Fibroblast of peridontal ligament (primary cell): Measurements from ENCODE around the gene GIPC2.
A peak's percentile ranks its signal among the peaks of the same experiment; 100 is the strongest.
"Not testable (repeated sequence)": the region's sequence is repeated elsewhere in the genome, so short reads cannot be mapped to it uniquely, and the experiment has no call there.

Source experiments
- DNase-seq: peaks from one replicate; pipeline ENCODE4 v3.0.0-alpha.2; 2010; ENCODE audit errors: extremely low read depth

Gene GIPC2

DNA sequence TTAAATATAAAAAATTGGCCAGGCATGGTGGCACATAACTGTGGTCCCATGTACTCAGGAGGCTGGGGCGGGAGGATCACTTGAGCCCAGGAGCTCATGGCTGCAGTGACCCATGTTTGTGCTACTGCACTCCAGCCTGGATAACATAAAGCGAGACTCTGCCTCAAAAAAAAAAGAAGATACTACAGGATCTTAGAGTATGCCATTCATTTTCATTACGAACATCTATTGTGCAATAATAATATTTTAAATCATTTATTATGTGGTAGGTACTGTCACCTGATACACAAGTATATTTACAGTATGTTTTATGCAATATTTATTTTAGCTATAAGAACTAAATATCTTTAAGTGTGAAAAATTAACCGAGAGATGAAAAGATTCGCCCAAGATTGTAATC is 9.3 kb upstream of the GIPC2 start:
- no peak for DNase-seq

DNA sequence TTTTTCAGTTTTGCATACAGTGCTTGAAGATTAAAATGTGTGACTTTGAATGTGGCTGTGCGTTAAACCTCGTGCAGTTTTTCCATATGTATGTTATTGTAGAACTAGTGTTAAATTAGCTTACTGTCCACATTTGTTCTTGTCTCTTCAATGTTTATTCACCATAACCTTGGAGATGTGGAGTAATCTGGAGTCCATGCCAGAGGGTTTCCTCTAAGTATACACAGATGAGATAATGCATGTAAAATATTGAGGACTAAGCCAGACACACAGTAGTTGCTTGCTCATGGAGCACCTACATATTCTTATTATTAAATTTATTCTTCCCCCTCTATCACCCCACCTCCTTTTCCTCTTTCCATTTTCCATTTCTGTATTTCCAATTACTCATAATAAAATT is 7.7 kb upstream of the GIPC2 start:
- peak; percentile 61 for DNase-seq

DNA sequence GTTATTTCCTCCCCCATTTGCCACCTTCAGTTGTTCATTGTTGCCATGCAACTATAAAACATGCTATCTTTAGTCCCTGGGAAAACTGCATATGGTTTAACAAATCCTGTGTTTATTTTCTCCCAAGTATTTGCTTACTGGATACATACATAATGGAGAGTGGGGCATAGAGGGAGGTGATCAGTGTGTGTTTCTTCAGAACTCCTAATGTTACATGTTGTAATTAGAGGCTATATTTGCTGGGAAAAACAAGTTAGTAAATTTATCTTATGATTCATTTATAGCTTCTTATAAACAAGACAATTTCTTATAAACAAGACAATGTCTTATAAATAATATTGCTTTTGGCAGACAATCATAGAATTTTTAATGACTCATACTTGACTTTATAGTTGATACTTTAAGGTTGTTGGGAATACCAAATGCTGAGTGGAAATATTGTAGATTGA is 7.3 kb upstream of the GIPC2 start:
- peak; percentile 46 for DNase-seq

DNA sequence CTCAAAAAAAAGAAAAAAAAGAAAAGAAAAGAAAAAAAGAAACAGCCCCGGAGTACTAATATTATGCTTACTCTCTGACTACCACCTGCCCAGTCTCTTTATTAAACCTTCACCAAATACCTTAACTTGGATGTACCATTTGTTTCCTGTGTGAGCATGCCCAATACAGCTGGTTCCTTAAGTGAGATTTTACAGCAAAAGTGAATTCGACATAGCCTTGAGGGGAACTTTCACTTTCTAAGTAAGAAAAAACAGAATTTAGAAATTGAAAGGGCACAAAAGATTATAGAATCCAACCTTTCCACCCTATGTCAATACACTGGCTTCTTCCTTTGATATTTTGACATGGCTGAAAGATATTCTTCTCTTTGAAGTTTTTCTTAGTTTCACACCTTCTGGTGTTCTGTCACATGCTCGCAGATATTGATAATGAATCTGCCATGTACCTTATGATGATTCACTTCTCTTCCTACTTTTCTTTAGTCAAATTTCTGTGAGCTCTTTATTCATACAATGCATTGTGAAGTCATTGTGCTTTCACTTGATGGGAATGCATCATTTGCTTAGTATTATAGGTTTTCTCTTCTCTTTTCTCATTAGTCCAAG is 5.2 kb upstream of the GIPC2 start:
- peak; percentile 26 for DNase-seq

DNA sequence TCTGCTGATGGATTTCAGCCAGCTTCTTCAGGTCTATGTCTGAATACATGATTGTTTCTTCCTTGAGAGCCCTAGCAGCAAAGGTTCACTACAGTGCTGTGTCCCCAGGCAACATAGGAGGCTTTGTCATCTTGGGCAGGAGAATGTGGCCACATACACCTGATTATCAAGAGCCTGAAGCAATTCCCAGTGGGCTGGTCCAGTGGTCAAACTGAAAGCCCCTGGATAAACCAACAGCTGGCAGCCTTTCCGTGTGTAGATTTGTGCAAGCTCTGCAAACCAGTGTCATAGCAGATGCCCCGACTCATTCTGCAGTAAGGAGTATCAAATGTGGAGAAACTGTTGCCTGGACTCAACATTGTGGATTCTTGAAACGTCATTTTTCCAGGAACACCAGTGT is 2.3 kb upstream of the GIPC2 start:
- DNase-seq = no peak

DNA sequence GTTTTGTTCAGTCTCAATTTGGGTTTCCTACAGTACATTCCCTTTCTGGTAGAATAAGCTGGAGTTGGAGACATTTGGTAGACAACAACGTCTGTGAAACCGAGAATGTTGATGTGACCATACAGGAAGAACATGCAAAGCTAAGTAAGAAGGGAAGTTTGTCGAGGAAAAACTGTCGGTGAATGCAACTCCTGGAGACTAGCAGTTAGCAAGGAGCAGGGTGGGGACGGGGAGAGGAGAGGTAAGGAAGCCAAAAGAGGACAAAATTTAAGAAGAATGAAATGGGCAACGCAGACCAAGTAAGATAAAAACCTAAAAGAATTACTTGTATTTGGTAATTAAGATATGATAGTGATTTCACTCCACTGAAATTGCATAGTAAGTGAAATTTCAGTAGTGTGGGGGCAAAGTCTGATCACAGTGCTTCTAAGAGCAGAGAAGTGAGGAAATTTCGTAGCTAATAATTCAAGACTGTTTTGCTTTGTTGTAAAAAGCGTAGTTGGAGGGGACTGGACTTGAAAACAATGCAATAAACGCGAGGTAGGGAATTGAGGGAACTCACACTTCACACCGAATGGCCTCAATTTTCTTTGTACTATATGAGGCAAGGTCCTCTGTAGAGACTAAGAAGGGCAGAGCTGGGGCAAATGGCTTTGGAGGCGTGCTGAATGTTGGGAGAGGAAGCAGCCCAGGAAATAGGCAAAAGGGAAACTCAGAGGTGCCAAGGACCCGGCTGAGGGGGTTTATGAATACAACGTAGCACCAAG is 787 bp upstream of the GIPC2 start:
- DNase-seq = no peak

DNA sequence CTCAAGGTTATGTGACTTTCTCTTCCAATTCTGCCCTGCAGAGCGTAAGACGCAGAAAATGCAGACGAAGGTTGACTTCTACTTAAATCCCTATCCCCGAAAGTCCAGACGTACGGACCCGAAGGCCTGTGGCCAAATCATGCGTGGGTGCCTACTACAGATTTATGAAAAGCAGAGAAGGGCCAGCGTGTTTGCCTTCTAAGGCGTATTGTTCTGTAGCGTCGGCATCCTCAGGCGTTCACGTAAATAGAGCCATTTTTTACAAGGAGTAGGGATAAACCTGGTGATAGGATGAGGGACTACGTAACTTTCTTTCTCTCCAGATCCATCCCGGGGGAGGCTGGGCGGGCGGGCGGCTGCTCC is 222 bp upstream of the GIPC2 start:
- DNase-seq = no peak

DNA sequence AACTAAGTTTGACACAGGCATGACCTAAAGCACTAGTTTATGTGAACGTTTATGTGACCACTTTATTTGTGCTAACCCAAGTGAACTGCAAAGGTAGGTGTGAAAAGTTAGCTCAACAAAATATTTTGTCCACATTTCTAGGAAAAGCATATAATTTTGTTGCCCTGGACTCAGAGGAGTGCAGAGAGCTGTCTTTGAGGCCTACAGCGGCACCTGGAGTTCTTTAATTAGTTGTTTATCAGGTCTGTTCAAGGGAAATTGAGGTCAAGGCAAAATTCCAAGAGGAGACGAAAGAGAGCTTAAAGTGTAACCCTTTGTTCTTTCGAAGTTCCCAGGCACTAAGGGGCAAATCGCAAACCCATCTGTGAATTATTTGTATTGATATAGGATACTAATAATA is 1.3 kb downstream of the GIPC2 start:
- DNase-seq = no peak

DNA sequence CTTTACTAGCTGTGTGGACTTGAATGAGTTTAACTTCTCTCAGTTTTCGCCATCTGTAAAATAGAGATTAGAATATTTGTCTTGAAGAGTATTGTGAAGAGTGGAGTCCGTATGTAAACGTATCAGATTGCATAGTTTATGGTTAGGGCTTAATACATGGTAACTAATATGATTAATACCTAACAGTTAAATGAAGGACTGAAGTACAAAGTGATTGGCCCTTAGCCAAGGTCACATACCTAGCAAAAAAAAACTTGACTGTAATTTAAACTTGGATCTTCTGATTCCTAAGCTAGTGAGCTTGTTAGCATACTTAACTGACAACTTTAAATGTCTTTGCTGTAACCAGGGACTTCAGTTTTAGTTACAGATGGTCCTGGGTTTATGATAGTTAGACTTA is 1.9 kb downstream of the GIPC2 start:
- no peak for DNase-seq

DNA sequence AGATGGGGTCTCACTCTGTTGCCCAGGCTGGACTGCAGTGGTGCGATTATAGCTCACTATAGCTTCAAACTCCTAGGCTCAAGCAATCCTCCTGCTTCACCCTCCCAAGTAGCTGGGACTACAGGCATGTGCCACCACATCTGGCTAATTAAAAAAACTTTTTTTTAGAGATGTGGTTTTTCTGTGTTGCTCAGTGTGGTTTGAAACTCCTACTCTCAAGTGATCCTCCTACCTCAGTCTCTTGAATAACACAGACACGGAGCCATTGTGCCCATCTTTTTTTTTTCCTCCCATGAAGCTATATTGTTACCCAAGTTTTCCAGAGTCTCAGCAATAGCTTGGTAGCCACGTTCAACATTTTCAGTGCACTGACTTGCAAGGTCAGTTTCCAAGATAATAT is 2.7 kb downstream of the GIPC2 start:
- DNase-seq = no peak

DNA sequence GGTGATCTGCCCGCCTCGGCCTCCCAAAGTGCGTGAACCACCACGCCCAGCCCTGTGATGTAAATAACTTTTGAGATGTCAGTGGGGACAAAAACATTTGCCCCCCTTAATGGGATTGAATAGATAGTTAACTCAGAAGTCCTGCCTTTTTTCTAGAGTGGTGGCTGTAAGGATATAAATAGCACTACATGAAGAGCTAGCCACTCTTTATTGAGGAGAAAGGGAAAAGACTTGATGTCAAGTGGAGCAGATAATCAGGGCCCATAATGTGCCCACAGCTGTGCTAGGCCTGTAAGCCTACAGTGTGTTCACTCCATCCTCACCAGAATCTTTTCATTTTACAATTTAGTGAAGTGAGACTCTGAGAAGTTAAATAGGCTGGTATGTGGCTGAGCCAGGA is 3.6 kb downstream of the GIPC2 start:
- no peak for DNase-seq

DNA sequence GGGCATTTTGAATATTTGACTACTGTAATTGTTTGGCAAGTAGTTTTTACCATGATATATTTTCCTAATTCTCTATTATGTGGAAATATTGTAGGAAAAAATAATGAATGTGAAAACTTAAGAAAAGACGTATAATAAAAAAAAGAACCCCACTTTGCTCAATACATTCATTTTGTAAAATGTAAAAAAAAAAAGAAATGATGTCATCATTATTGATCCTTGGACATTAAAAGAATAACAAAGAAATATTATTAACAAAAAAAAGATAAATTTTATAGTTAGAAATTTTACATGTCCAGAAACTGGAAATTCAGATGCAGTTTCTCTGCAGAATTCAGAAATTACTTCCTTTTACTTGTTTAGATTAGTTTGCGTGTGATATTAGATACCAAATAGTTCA is 5.2 kb downstream of the GIPC2 start:
- DNase-seq = no peak

DNA sequence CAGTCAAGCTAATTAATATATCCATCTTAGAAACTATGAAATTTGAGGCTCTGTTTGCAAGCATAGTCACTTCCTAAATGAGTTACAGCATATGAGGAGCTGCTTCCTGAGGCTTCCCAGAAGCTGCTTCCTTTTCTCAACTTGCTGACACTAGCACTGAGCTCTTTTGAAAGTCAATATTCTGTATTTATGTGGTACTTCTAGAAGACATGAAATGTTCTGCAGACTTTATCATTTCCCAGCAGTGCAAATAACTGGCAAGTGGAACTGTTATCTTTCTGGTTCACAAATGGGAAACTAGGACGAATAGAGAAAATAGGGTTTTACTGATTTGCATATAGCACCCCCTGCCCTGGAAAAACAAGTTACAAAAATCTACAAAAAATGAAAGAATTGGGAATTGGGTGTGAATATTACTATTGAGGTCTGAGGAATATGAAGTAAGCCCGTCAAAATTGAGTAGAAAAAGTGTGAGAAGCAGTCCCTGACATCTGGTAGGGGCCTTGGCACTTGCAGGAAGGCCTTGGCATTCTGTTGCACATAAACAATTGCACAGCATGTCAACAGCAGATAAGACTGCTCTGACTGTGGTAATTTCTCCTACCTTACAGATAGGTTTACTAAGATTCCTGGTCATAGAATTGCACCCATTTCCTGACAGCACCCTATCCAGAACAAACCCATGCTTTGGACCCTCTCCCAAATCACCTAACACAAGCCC is 7.1 kb downstream of the GIPC2 start:
- DNase-seq = no peak

DNA sequence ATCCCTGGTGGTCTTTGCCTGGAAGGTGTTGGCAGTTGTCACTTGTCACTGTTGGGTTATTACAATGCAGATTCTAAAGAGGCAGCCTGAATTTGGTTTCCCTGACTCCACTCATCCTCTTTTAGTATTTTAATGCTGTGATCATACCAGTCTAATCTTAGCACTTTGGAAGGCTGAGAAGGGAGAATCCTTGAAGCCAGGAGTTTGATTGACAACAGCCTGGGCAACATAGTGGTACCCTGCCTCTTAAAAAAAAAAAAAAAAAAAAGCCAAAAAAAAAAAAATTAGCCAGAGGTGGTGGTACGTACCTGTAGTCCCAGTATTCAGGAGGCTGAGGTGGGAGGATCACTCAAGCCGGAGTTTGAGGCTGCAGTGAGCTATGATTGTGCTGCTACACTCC is 7.7 kb downstream of the GIPC2 start:
- no peak for DNase-seq

DNA sequence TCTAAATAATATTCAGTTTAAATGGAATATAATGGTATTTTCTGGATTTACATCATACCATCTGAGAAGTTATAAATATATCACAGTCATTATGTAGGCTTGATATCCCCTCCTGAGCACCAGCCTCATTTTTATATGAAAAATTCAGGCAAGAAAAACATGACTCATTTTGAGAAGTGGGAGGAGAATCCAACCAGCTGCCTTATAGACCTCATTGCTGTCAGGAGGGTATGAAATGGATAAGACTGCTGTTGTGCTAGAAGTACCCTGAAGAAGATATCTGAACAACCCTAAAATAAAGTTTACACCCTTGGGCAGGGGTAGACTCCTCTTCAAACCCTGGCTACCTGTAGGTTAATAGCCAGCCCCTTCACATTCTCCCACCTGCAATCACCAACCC is 8.8 kb downstream of the GIPC2 start:
- DNase-seq = peak; percentile 24

DNA sequence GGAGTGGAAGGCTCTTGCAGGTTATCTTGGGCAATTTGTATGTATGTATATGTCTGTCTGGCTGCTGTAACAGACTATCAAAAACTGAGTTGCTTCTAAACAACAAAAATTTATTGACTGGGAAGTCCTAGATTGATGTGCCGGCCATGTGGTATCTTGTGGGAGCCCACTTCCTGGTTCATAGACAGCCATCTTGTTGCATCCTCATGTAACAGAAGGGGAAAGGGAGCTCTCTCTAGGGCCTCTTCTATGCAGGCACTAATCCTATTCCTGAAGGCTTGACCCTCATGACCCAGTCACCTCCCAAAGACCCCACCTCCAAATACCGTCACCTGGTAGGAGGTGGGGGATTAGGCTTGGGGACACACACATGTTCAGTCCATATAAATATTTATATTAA is 9.2 kb downstream of the GIPC2 start:
- no peak for DNase-seq

DNA sequence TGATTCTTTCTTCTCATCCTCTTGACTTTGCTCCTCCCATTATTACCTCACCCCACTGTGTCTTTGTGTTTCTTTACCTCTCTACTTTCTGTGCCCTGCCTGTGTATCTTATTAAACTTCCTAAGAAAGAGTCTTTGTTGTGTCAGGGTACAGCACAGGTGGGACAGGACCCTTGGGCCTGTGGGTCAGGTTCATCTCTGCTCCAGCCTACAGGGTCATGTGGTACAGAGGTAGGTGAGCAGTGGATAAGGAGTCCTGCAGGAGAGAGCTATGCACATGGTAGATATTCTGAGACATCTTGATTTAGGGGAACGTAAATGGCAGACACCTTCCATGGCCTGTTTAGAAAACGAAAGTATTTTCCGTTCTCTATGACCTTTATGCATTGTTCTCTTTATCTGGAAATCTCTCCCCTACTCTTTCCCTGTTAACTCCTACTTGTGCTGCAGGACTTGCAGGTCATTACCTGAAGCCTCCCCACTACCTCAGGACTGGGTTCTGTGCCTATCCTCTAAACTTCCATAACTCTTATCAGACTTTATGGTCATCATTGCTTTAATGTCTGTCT is 9.9 kb downstream of the GIPC2 start:
- no peak for DNase-seq

DNA sequence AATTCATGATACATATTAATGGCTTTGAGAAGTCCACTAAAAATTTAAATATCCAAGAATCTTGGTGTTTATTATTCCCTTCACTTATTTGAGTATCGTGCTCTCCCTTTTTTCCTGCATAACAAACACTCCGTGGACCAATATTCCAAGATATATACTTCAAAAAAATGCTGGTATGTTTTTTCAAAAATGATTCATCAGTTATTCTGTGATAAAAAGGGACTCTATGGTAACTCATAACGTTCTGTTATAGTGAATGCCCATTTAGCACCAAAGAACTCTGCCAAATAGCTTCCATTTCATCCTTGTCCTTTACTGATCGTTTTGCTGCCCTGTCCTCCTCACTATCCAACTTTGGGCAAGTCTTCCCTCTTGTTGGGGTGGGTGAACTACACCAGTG is 12.9 kb downstream of the GIPC2 start:
- DNase-seq = no peak

DNA sequence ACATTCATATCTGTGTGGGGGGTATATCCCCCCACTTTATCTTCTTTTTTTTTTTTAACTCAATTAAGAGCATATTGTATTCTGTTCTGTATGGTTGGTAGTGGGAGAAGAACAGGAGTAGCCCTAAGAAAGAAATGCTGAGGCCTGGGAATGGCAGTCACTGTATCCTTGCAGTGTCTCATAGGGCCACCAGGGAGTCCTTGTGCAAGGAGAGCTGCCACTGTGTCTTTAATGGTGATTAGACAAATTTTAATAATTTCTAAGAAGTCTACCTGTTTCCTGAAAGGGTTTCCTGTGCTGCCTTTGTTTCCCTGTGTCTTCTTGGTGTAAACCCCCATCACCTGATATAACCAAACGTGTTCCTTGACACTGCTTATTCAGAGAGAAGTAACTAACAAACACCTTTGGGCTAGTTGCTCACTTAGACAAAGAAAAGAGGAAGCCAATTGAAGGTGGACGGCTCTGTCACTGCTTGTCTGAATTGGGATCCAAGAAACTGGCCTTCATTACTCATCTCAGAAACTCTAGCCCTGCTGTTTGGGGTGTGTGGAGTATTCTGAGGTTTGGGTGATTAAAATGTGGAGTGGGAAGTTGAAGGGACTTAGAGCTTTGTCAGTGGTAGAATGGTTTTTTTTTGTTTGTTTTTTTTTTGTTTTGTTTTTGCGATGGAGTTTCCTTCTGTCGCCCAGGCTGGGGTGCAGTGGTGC is 15.2 kb downstream of the GIPC2 start:
- peak; percentile 36 for DNase-seq

DNA sequence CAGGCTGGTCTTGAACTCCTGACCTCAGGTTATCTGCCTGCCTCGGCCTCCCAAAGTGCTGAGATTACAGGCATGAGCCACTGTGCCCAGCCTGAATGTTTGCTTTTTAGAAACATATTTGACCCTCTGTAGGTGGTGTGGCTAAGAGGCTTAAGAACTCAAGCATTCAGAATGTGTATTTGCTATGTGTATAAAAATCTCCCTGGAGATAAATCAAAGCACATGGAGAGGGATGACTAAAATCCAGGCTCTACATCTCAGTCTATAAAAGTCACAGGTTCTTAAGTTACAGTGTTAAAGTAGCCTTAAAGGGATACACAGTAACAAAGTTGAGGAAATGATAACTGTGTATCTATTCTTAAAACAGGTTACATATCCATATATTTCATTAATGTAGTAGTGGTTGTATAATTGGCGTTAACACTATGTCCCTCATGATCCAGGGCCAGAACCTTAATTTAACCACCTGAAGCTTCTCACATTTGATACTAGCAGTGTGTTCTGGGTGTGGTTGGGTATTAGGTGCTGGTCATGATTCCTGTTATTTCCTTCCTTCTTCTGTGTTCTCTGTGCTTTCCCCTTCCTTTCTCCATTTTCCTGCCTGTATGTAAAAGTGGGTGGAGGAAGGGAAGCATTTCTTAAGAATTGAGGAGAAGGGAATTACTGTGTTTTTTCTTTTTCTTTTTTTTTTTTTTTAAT is 16.2 kb downstream of the GIPC2 start:
- DNase-seq = peak; percentile 97

DNA sequence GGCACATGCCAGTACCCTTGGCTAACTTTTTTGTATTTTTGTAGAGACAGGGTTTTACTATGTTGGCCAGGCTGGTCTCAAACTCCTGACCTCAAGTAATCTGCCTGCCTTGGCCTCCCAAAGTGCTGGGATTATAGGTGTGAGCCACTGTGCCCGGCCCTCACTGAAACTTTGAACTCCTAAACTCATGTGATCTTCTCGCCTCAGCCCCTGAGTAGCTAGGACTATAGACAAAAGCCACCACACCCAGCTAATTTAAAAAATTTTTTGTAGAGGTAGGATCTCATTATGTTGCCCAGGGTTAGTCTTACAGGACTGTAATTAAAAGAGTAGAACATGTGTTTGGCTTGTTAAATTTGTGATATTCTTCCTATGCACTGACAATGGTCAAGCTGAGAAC is 19.1 kb downstream of the GIPC2 start:
- not testable (repeated sequence) for DNase-seq
